ENCODE measurements around the gene ELF5. TPM values are rescaled to one million over a fixed set of nuclear protein-coding genes. Genes with fewer than 3 reads are reported as not detected.

The ELF5 gene
- polyA plus RNA-seq, 1 donor from 2014 or later = not detected

GRCh38 chr11:34493926-34494595, 19.5 kb downstream of the ELF5 start:
- no peak overlapping the region for H2AFZ ChIP-seq (ENCODE audit: low read depth, low read length)
- TF ChIP-seq TAF1 (IDR thresholded peaks at IDR 0.05; ENCODE audit: low read depth) = no peak
- TF ChIP-seq SMC3 (conservative IDR thresholded peaks at IDR 0.05; ENCODE audit: poor library complexity) = no peak
- TF ChIP-seq, protein P1, sequence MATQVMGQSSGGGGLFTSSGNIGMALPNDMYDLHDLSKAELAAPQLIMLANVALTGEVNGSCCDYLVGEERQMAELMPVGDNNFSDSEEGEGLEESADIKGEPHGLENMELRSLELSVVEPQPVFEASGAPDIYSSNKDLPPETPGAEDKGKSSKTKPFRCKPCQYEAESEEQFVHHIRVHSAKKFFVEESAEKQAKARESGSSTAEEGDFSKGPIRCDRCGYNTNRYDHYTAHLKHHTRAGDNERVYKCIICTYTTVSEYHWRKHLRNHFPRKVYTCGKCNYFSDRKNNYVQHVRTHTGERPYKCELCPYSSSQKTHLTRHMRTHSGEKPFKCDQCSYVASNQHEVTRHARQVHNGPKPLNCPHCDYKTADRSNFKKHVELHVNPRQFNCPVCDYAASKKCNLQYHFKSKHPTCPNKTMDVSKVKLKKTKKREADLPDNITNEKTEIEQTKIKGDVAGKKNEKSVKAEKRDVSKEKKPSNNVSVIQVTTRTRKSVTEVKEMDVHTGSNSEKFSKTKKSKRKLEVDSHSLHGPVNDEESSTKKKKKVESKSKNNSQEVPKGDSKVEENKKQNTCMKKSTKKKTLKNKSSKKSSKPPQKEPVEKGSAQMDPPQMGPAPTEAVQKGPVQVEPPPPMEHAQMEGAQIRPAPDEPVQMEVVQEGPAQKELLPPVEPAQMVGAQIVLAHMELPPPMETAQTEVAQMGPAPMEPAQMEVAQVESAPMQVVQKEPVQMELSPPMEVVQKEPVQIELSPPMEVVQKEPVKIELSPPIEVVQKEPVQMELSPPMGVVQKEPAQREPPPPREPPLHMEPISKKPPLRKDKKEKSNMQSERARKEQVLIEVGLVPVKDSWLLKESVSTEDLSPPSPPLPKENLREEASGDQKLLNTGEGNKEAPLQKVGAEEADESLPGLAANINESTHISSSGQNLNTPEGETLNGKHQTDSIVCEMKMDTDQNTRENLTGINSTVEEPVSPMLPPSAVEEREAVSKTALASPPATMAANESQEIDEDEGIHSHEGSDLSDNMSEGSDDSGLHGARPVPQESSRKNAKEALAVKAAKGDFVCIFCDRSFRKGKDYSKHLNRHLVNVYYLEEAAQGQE (IDR thresholded peaks at IDR 0.05; ENCODE audit: borderline replicate concordance) = no peak
- no peaks in the 10 kb centered on the region for H3K36me3 ChIP-seq (ENCODE audit: insufficient read depth, low read length)
- no peak overlapping the region for H3K4me3 ChIP-seq (ENCODE audit: low read length)
- H3K4me2 ChIP-seq (ENCODE audit: low read length) = no peak overlapping the region
- no peak overlapping the region for H3K9ac ChIP-seq (ENCODE audit: low read length)
- H3K27me3 ChIP-seq (ENCODE audit: insufficient read depth, low read depth, low read length) = no peaks in the 10 kb centered on the region
- no peaks in the 10 kb centered on the region for H3F3A ChIP-seq (ENCODE audit: insufficient read depth, low read length, poor library complexity, severe bottlenecking)
- no peaks in the 10 kb centered on the region for H3K79me2 ChIP-seq (replicated peaks; ENCODE audit: insufficient read depth, low read length)
- no peaks in the 10 kb centered on the region for H4K20me1 ChIP-seq (ENCODE audit: insufficient read depth)
- no peaks in the 10 kb centered on the region for H3K9me2 ChIP-seq (ENCODE audit: insufficient read depth, low read length)
- no peaks in the 10 kb centered on the region for H3K9me3 ChIP-seq (ENCODE audit: low read length)
- H3K27ac ChIP-seq (ENCODE audit: low read length) = no peak overlapping the region

DNA sequence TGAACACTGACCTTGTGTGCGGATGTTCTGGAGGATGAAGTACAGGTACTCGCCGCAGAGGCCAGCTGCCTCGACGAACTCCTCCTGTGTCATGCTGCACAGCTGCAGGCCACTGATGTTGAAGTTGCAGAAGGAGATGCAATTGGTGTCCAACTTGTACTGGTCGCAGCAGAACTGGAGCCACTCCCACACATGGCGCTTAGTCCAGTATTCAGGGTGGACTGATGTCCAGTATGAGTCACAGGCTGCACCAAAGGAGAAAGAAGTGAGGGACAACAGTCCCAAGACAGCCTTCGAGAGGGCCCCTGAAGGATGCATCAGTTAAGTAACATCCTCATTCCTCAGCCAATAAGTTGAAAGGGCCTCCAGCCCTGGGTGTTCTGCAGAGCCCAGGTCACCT, 20.1 kb downstream of the ELF5 start:
- no peak overlapping the region for H3K4me2 ChIP-seq (ENCODE audit: low read length)

DNA sequence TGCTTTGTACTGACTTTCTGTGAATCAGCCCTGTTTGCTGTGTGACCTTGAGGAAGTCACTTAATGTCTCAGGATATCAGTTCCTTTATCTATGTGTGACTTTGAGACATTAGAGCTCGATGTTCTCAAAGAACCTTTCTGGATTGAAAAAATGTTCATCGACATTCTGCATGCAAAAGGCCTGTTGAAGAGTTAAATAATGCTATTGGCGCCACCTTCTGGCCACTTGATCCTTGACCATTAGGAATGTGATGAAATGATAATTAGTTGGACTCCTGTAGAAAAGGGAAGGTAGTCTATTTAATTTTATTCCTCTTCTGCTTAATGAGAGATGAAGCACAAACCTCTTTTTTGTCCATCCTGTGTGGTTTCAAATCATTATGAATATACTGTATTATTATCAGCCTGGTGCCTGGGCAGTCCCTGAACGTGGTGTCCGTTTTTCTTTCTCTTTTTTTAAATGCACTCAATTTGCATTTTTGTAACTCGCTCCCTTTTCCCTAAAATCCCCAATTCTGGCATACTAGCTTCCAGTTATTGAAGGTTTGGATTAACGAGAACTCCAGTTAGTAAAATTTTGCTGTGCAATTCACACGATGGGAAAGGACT, 20.7 kb downstream of the ELF5 start:
- Histone ChIP-seq H3K9ac (ENCODE audit: low read length) (no peak overlapping the region), H3K4me3 (ENCODE audit: low read length) (no peak overlapping the region), H3K27ac (ENCODE audit: low read length) (no peak overlapping the region), H3K27me3 (ENCODE audit: insufficient read depth, low read depth, low read length) (no peaks in the 10 kb centered on the region), H3K79me2 (replicated peaks; ENCODE audit: insufficient read depth, low read length) (no peaks in the 10 kb centered on the region), H3K9me2 (ENCODE audit: insufficient read depth, low read length) (no peaks in the 10 kb centered on the region), H4K20me1 (ENCODE audit: insufficient read depth) (no peaks in the 10 kb centered on the region), H2AFZ (ENCODE audit: low read depth, low read length) (no peak overlapping the region), H3K9me3 (ENCODE audit: low read length) (no peaks in the 10 kb centered on the region), H3K36me3 (ENCODE audit: insufficient read depth, low read length) (no peaks in the 10 kb centered on the region), H3K4me2 (ENCODE audit: low read length) (no peak overlapping the region), H3F3A (ENCODE audit: insufficient read depth, low read length, poor library complexity, severe bottlenecking) (no peaks in the 10 kb centered on the region)
- TF ChIP-seq SMC3 (conservative IDR thresholded peaks at IDR 0.05; ENCODE audit: poor library complexity) (peak; percentile 61), RAD21 (conservative IDR thresholded peaks at IDR 0.05) (peak; percentile 61), TAF1 (IDR thresholded peaks at IDR 0.05; ENCODE audit: low read depth) (no peak), MXI1 (conservative IDR thresholded peaks at IDR 0.05; ENCODE audit: poor library complexity, severe bottlenecking) (no peak), POLR2AphosphoS5 (IDR thresholded peaks at IDR 0.05) (no peak)
- TF ChIP-seq, protein P1 (IDR thresholded peaks at IDR 0.05; ENCODE audit: borderline replicate concordance) = no peak
- TF ChIP-seq, protein P2, sequence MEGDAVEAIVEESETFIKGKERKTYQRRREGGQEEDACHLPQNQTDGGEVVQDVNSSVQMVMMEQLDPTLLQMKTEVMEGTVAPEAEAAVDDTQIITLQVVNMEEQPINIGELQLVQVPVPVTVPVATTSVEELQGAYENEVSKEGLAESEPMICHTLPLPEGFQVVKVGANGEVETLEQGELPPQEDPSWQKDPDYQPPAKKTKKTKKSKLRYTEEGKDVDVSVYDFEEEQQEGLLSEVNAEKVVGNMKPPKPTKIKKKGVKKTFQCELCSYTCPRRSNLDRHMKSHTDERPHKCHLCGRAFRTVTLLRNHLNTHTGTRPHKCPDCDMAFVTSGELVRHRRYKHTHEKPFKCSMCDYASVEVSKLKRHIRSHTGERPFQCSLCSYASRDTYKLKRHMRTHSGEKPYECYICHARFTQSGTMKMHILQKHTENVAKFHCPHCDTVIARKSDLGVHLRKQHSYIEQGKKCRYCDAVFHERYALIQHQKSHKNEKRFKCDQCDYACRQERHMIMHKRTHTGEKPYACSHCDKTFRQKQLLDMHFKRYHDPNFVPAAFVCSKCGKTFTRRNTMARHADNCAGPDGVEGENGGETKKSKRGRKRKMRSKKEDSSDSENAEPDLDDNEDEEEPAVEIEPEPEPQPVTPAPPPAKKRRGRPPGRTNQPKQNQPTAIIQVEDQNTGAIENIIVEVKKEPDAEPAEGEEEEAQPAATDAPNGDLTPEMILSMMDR (IDR thresholded peaks at IDR 0.05; ENCODE audit: poor library complexity, severe bottlenecking) = peak; percentile 67

More for the DNA sequence above, 20.1 kb downstream of the ELF5 start:
- no peaks in the 10 kb centered on the region for H3F3A ChIP-seq (ENCODE audit: insufficient read depth, low read length, poor library complexity, severe bottlenecking)
- no peak overlapping the region for H3K4me3 ChIP-seq (ENCODE audit: low read length)
- H3K9me2 ChIP-seq (ENCODE audit: insufficient read depth, low read length) = no peaks in the 10 kb centered on the region
- H2AFZ ChIP-seq (ENCODE audit: low read depth, low read length) = no peak overlapping the region
- no peaks in the 10 kb centered on the region for H4K20me1 ChIP-seq (ENCODE audit: insufficient read depth)
- no peaks in the 10 kb centered on the region for H3K27me3 ChIP-seq (ENCODE audit: insufficient read depth, low read depth, low read length)
- no peak overlapping the region for H3K27ac ChIP-seq (ENCODE audit: low read length)
- H3K9ac ChIP-seq (ENCODE audit: low read length) = no peak overlapping the region
- TF ChIP-seq, protein P2 (IDR thresholded peaks at IDR 0.05; ENCODE audit: poor library complexity, severe bottlenecking) = no peak
- no peaks in the 10 kb centered on the region for H3K79me2 ChIP-seq (replicated peaks; ENCODE audit: insufficient read depth, low read length)
- H3K9me3 ChIP-seq (ENCODE audit: low read length) = no peaks in the 10 kb centered on the region
- H3K36me3 ChIP-seq (ENCODE audit: insufficient read depth, low read length) = no peaks in the 10 kb centered on the region

Measured in neural cell (in vitro differentiated cells).